Upper lobe of left lung (tissue), 4 donors: Measurements from ENCODE around the gene MOXD1.

ENCODE experiments used
- EP300 ChIP-seq, 4 donors: sonication (generic); formaldehyde crosslinking; IDR thresholded peaks; one replicate each; pipeline ENCODE4 v1.5.1; 2017; ENCODE audit warnings: antibody characterized with exemption in 4 of 4, control low read depth in 2 of 4
- POLR2A ChIP-seq, 4 donors: fragments of 450-650 bp; IDR thresholded peaks; one replicate each; pipeline ENCODE4 v1.5.1; 2016 to 2017; ENCODE audit warnings: antibody characterized with exemption in 4 of 4, mild to moderate bottlenecking in 2 of 4

GRCh38 chr6:132270726-132271402 is 130.4 kb downstream of the MOXD1 start:
- TF ChIP-seq POLR2A (IDR thresholded peaks at IDR 0.05) (no peak), EP300 (IDR thresholded peaks at IDR 0.05) (no peak)
